B cell (primary cell): ENCODE data around the gene DGCR8. TPM values are rescaled to one million over a fixed set of nuclear protein-coding genes. Genes with fewer than 3 reads are reported as not detected.
A peak's percentile ranks its signal among the peaks of the same experiment; 100 is the strongest.

Experiments
- ATAC-seq: fragments of 200-7000 bp; cut with Tn5 transposase; one replicate; pipeline ENCODE4 v1.10.0; 2021; ENCODE audit warnings: low read depth, mild to moderate bottlenecking, moderate number of reproducible peaks, moderate library complexity
- CTCF ChIA-PET: fragments of 350-600 bp; sonication (Branson Sonifier 250); formaldehyde crosslinking; loops from one replicate; lab custom pipeline; 2021; ENCODE audit warnings: antibody characterized with exemption, inconsistent platforms; lab: Charles Lee
- POLR2A ChIA-PET: fragments of 350-600 bp; sonication (Branson Sonifier 250); formaldehyde crosslinking; loops from one replicate; lab custom pipeline; 2021; ENCODE audit warnings: antibody characterized with exemption; lab: Charles Lee
- DNase-seq: peaks from one replicate; pipeline ENCODE4 v3.0.0; 2013
- H2AFZ ChIP-seq: 2 replicates; pipeline ENCODE4 v1.6.1; 2012; ENCODE audit warnings: mild to moderate bottlenecking, low read depth, low read length; ENCODE audit not compliant: insufficient read depth, poor library complexity, severe bottlenecking
- H3K27ac ChIP-seq, 2 donors: 1 replicate in 1 of 2; 2 replicates in 1 of 2; pipeline ENCODE4 v1.5.1; 2012 to 2013; ENCODE audit warnings: low read length in 2 of 2, mild to moderate bottlenecking in 2 of 2, moderate library complexity in 1 of 2
- H3K27me3 ChIP-seq, 4 experiments: fragments of 200-600 bp in 1 of 4; sonication (generic) in 1 of 4; replicated peaks in 1 of 4; 1 replicate in 2 of 4; 2 replicates in 2 of 4; pipeline versions ENCODE4 v1.6.1 to v1.7.0; 2013 to 2016; ENCODE audit warnings: low read length in 3 of 4, mild to moderate bottlenecking in 2 of 4, mixed read lengths in 1 of 4, moderate library complexity in 1 of 4; ENCODE audit not compliant: insufficient read depth in 4 of 4, control insufficient read depth in 3 of 4; ENCODE audit errors: control extremely low read depth in 1 of 4
- H3K36me3 ChIP-seq, 2 experiments: replicated peaks in 1 of 2; 1 replicate in 1 of 2; 2 replicates in 1 of 2; pipeline versions ENCODE4 v1.6.1 to v1.7.1; 2013; ENCODE audit warnings: low read length in 1 of 2; ENCODE audit not compliant: insufficient read depth in 2 of 2, control insufficient read depth in 1 of 2; ENCODE audit errors: control extremely low read depth in 1 of 2, extremely low read depth in 1 of 2
- H3K4me1 ChIP-seq, 2 donors: fragments of 200-600 bp in 1 of 2; sonication (generic) in 1 of 2; 1 replicate in 1 of 2; 2 replicates in 1 of 2; pipeline versions ENCODE4 v1.5.1 to v1.6.1; 2013 to 2017; ENCODE audit warnings: low read length in 2 of 2; ENCODE audit not compliant: control insufficient read depth in 2 of 2, insufficient read depth in 2 of 2
- H3K4me2 ChIP-seq: replicated peaks from 2 replicates; pipeline ENCODE3; 2012; ENCODE audit warnings: mild to moderate bottlenecking, low read depth, low read length; ENCODE audit not compliant: poor library complexity, severe bottlenecking
- H3K4me3 ChIP-seq, 5 experiments: fragments of 200-600 bp in 1 of 5; sonication (generic) in 1 of 5; 1 replicate in 3 of 5; 2 replicates in 2 of 5; pipeline versions ENCODE4 v1.5.1 to v1.7.0; 2011 to 2016; ENCODE audit warnings: low read length in 4 of 5, mild to moderate bottlenecking in 4 of 5, low read depth in 2 of 5, control low read depth in 1 of 5, moderate library complexity in 1 of 5; ENCODE audit not compliant: insufficient read depth in 1 of 5; ENCODE audit errors: control extremely low read depth in 1 of 5, extremely low read depth in 1 of 5
- H3K79me2 ChIP-seq: fragments of 200-600 bp; sonication (generic); one replicate; pipeline ENCODE4 v1.6.0; 2016; ENCODE audit warnings: low read length; ENCODE audit not compliant: control insufficient read depth, insufficient read depth
- H3K9ac ChIP-seq: fragments of 200-600 bp; sonication (generic); 2 replicates; pipeline ENCODE4 v1.6.1; 2017; ENCODE audit warnings: mild to moderate bottlenecking, low read length, moderate library complexity
- H3K9me3 ChIP-seq, 3 donors: one replicate each; pipeline versions ENCODE4 v1.6.1 to v1.7.1; 2013; ENCODE audit warnings: low read length in 2 of 3; ENCODE audit not compliant: control insufficient read depth in 2 of 3, insufficient read depth in 1 of 3; ENCODE audit errors: control extremely low read depth in 1 of 3
- H4K20me1 ChIP-seq: 2 replicates; pipeline ENCODE4 v1.6.0; 2012; ENCODE audit warnings: mild to moderate bottlenecking, low read length; ENCODE audit not compliant: insufficient read depth, control insufficient read depth, poor library complexity, severe bottlenecking
- H3K27ac Mint-ChIP-seq: one replicate; pipeline ENCODE4 v1.8.0; 2021; ENCODE audit warnings: mixed read lengths
- H3K27me3 Mint-ChIP-seq: one replicate; pipeline ENCODE4 v1.8.0; 2021; ENCODE audit warnings: mixed read lengths
- H3K4me1 Mint-ChIP-seq: one replicate; pipeline ENCODE4 v1.8.0; 2021; ENCODE audit warnings: mixed read lengths
- H3K4me3 Mint-ChIP-seq: one replicate; pipeline ENCODE4 v1.8.0; 2021; ENCODE audit warnings: mixed read lengths
- H3K9me3 Mint-ChIP-seq: one replicate; pipeline ENCODE4 v1.8.0; 2022; ENCODE audit warnings: mixed read lengths; ENCODE audit not compliant: insufficient read depth
- CTCF ChIP-seq: fragments of 200-600 bp; IDR thresholded peaks from one replicate; pipeline ENCODE4 v1.8.0; 2022; ENCODE audit warnings: antibody characterized with exemption, mild to moderate bottlenecking
- EZH2 ChIP-seq: IDR thresholded peaks from 2 replicates; pipeline ENCODE4 v1.6.1; 2012; ENCODE audit warnings: borderline replicate concordance, low read depth, mild to moderate bottlenecking, moderate library complexity, low read length; ENCODE audit not compliant: insufficient read depth, poor library complexity, severe bottlenecking
- whole genome bisulfite sequencing: methylation state at CpG from one replicate; pipeline ENCODE4 v1.1.5; 2013; ENCODE audit warnings: missing lambda C conversion rate; ENCODE audit not compliant: insufficient coverage; 5-methylcytosine and 5-hydroxymethylcytosine counted together
- intact Hi-C: fragments of 100-400 bp; cut with micrococcal nuclease; formaldehyde crosslinking; loops from one replicate; pipeline ENCODE4 v1.10.0; 2022
- polyA plus RNA-seq: library from polyadenylated mRNA; depleted of rRNA; stranded (reverse); fragments of >200 nt; gene quantifications from 2 replicates; pipeline ENCODE4 v1.2.3, GENCODE V29; 2012
- total RNA-seq, 2 donors: library from RNA; stranded (reverse); fragments of 120-200 nt in 1 of 2; gene quantifications; 1 replicate in 1 of 2; 2 replicates in 1 of 2; pipeline versions ENCODE4 v1.2.3 to v1.2.4, GENCODE V29; 2013 to 2022

Gene DGCR8
- total and polyA plus RNA-seq, 2 donors (not counting 1 experiment from before 2014, with no cell fraction given): 19.6 to 43.2 TPM

- ATAC-seq (no peak), DNase-seq (no peak)
- Histone ChIP-seq H3K79me2 (peaks cover 47% of the 10 kb centered on the region), H4K20me1 (peaks cover 72% of the 10 kb centered on the region), H3K36me3 (peaks cover 0 to 7% of the 10 kb centered on the region in 2 experiments), H3K27ac (no peak overlapping the region), H2AFZ (no peak overlapping the region), H3K4me1 (peaks cover 14 to 51% of the 10 kb centered on the region in 2 donors), H3K9me3 (no peaks in the 10 kb centered on the region), H3K4me2 (no peak overlapping the region), H3K27me3 (no peaks in the 10 kb centered on the region), H3K9ac (no peak overlapping the region), H3K4me3 (no peak overlapping the region)
- H3K27me3 Mint-ChIP-seq: no peaks in the 10 kb centered on the region
- no peak for TF ChIP-seq EZH2
- TF ChIP-seq CTCF: no peak
- peaks cover 41% of the 10 kb centered on the region for H3K4me1 Mint-ChIP-seq
- H3K9me3 Mint-ChIP-seq: no peaks in the 10 kb centered on the region
- CTCF ChIA-PET: no interaction called here
- POLR2A ChIA-PET: no interaction called here
- H3K27ac Mint-ChIP-seq: no peak overlapping the region
- H3K4me3 Mint-ChIP-seq: no peak overlapping the region
- intact Hi-C loops: no loop called here
- WGBS: 86% methylated on average over 4 of the region's 4 CpGs
Observed at GRCh38 chr22:20135265-20135664, 55.2 kb downstream of the DGCR8 start.

GRCh38 chr22:20135806-20136602 lies 56.0 kb downstream of the DGCR8 start:
- TF ChIP-seq CTCF: no peak
- TF ChIP-seq EZH2: no peak
- Mint-ChIP-seq H3K4me1 (peaks cover 38% of the 10 kb centered on the region), H3K4me3 (peak overlapping the region; percentile 23), H3K27ac (no peak overlapping the region), H3K9me3 (no peaks in the 10 kb centered on the region), H3K27me3 (no peaks in the 10 kb centered on the region)
- 88% methylated on average over 20 of the region's 25 CpGs for WGBS
- Histone ChIP-seq H3K9me3 (no peaks in the 10 kb centered on the region), H3K4me1 (peaks cover 14 to 45% of the 10 kb centered on the region in 2 donors), H3K9ac (no peak overlapping the region), H3K36me3 (peaks cover 0 to 7% of the 10 kb centered on the region in 2 experiments), H3K27ac (no peak overlapping the region), H3K4me3 (no peak overlapping the region), H3K79me2 (peaks cover 49% of the 10 kb centered on the region), H3K27me3 (no peaks in the 10 kb centered on the region), H3K4me2 (no peak overlapping the region), H2AFZ (no peak overlapping the region), H4K20me1 (peaks cover 72% of the 10 kb centered on the region)
- intact Hi-C loops: no loop called here
- DNase-seq: no peak
- CTCF ChIA-PET: no interaction called here
- POLR2A ChIA-PET: no interaction called here
- no peak for ATAC-seq
